HG02981 (cell line): ENCODE data around the gene TGFB1.
"Not testable (repeated sequence)": the region's sequence is repeated elsewhere in the genome, so short reads cannot be mapped to it uniquely, and the experiment has no call there.

Experiments used
- ATAC-seq: cut with Tn5 transposase; IDR thresholded peaks from one replicate; pipeline ENCODE4 v1.9.1; 2021; ENCODE audit warnings: mild to moderate bottlenecking, moderate library complexity; ENCODE audit not compliant: unreplicated experiment

Gene TGFB1

GRCh38 chr19:41371119-41371518, 17.4 kb upstream of the TGFB1 start:
- ATAC-seq = not testable (repeated sequence)

- no peak for ATAC-seq
Observed at GRCh38 chr19:41369769-41370168, 16.0 kb upstream of the TGFB1 start.

GRCh38 chr19:41367848-41368301, 14.2 kb upstream of the TGFB1 start:
- no peak for ATAC-seq

- no peak for ATAC-seq
Observed at GRCh38 chr19:41366089-41366488, 12.4 kb upstream of the TGFB1 start.

- no peak for ATAC-seq
Observed at GRCh38 chr19:41364524-41365391, 11.0 kb upstream of the TGFB1 start.

GRCh38 chr19:41363753-41364523, 10.2 kb upstream of the TGFB1 start, which contains the start of gene B9D2:
Gene B9D2, minus strand, starts transcription at chr19:41364149. Its CDS starts 630 bp downstream, at chr19:41363519.
- ATAC-seq = peak; percentile 71

- ATAC-seq = no peak
Observed at GRCh38 chr19:41363371-41363752, 9.6 kb upstream of the TGFB1 start.

GRCh38 chr19:41362143-41362847, 8.6 kb upstream of the TGFB1 start:
- no peak for ATAC-seq

GRCh38 chr19:41359741-41360140, 6.0 kb upstream of the TGFB1 start:
- no peak for ATAC-seq

GRCh38 chr19:41357746-41358145, 4.0 kb upstream of the TGFB1 start:
- ATAC-seq = no peak

- ATAC-seq = no peak
Observed at GRCh38 chr19:41356984-41357739, 3.4 kb upstream of the TGFB1 start.

GRCh38 chr19:41355802-41356201, 2.1 kb upstream of the TGFB1 start:
- no peak for ATAC-seq

GRCh38 chr19:41355035-41355434, 1.3 kb upstream of the TGFB1 start:
- ATAC-seq = no peak

- no peak for ATAC-seq
Observed at GRCh38 chr19:41354343-41354953, 726 bp upstream of the TGFB1 start.

GRCh38 chr19:41352609-41353465, 885 bp downstream of the TGFB1 start:
- no peak for ATAC-seq

- ATAC-seq = no peak
Observed at GRCh38 chr19:41352279-41352608, 1.5 kb downstream of the TGFB1 start.

- ATAC-seq = peak; percentile 34
Observed at GRCh38 chr19:41351339-41352245, 2.1 kb downstream of the TGFB1 start.

- no peak for ATAC-seq
Observed at GRCh38 chr19:41350735-41351338, 2.9 kb downstream of the TGFB1 start.
